Stimulated activated CD4-positive, alpha-beta T cell treated with anti-CD3 and anti-CD28 coated beads, Interleukin-1b, Interleukin-23, amount 100 ng/mL, for 4 hours (primary cell): ENCODE data around the gene FAM114A1.
"Not testable (repeated sequence)": the region's sequence is repeated elsewhere in the genome, so short reads cannot be mapped to it uniquely, and the experiment has no call there.

Source experiments
- DNase-seq, 2 donors: peaks; one replicate each; pipeline ENCODE4 v3.0.0-alpha.2; 2020; ENCODE audit warnings: low read depth in 2 of 2

FAM114A1 gene

GRCh38 chr4:38935391-38936073 lies 67.9 kb downstream of the FAM114A1 start:
- DNase-seq: no peak

- no peak for DNase-seq
Observed at GRCh38 chr4:38939165-38939564, 71.6 kb downstream of the FAM114A1 start.

GRCh38 chr4:38940476-38940875 lies 72.9 kb downstream of the FAM114A1 start:
- DNase-seq: no peak

GRCh38 chr4:38941906-38942305 lies 74.3 kb downstream of the FAM114A1 start:
- not testable (repeated sequence) for DNase-seq

GRCh38 chr4:38943343-38943742 lies 75.7 kb downstream of the FAM114A1 start:
- DNase-seq: no peak

GRCh38 chr4:38944440-38944839 lies 76.8 kb downstream of the FAM114A1 start:
- no peak for DNase-seq

- DNase-seq: no peak
Observed at GRCh38 chr4:38946919-38947318, 79.3 kb downstream of the FAM114A1 start.

GRCh38 chr4:38948551-38948950 lies 80.9 kb downstream of the FAM114A1 start:
- no peak for DNase-seq

- DNase-seq: no peak
Observed at GRCh38 chr4:38949411-38950051, 81.9 kb downstream of the FAM114A1 start.

GRCh38 chr4:38950159-38950558 lies 82.6 kb downstream of the FAM114A1 start:
- no peak for DNase-seq

GRCh38 chr4:38950734-38951133 lies 83.1 kb downstream of the FAM114A1 start:
- no peak for DNase-seq

- DNase-seq: no peak
Observed at GRCh38 chr4:38951598-38951997, 84.0 kb downstream of the FAM114A1 start.

GRCh38 chr4:38952017-38952416 lies 84.4 kb downstream of the FAM114A1 start:
- DNase-seq: no peak

- no peak for DNase-seq
Observed at GRCh38 chr4:38954727-38955126, 87.1 kb downstream of the FAM114A1 start.

GRCh38 chr4:38955957-38956356 lies 88.4 kb downstream of the FAM114A1 start:
- no peak for DNase-seq

GRCh38 chr4:38957261-38957815 lies 89.7 kb downstream of the FAM114A1 start:
- no peak for DNase-seq

- DNase-seq: no peak
Observed at GRCh38 chr4:38957893-38958292, 90.3 kb downstream of the FAM114A1 start.

- DNase-seq: no peak
Observed at GRCh38 chr4:38958453-38959190, 91.0 kb downstream of the FAM114A1 start.

GRCh38 chr4:38959248-38959647 lies 91.6 kb downstream of the FAM114A1 start:
- not testable (repeated sequence) for DNase-seq

GRCh38 chr4:38964942-38965775 lies 97.6 kb downstream of the FAM114A1 start:
- DNase-seq: no peak

GRCh38 chr4:38965866-38966265 lies 98.3 kb downstream of the FAM114A1 start:
- DNase-seq: no peak
